Dermis blood vessel endothelial cell (primary cell): ENCODE data around the gene GALNT10. TPM values are rescaled to one million over a fixed set of nuclear protein-coding genes. Genes with fewer than 3 reads are reported as not detected.
"Not testable (repeated sequence)": the region's sequence is repeated elsewhere in the genome, so short reads cannot be mapped to it uniquely, and the experiment has no call there.

Experiments used
- DNase-seq: peaks from one replicate; pipeline ENCODE4 v3.0.0; 2010
- total RNA-seq: library from RNA; depleted of rRNA; stranded (reverse); fragments of >200 nt; gene quantifications from 2 replicates; pipeline ENCODE4 v1.2.3, GENCODE V29; 2014

GALNT10 gene
- 38.8 and 50.1 TPM in 2 replicates for total RNA-seq

DNA sequence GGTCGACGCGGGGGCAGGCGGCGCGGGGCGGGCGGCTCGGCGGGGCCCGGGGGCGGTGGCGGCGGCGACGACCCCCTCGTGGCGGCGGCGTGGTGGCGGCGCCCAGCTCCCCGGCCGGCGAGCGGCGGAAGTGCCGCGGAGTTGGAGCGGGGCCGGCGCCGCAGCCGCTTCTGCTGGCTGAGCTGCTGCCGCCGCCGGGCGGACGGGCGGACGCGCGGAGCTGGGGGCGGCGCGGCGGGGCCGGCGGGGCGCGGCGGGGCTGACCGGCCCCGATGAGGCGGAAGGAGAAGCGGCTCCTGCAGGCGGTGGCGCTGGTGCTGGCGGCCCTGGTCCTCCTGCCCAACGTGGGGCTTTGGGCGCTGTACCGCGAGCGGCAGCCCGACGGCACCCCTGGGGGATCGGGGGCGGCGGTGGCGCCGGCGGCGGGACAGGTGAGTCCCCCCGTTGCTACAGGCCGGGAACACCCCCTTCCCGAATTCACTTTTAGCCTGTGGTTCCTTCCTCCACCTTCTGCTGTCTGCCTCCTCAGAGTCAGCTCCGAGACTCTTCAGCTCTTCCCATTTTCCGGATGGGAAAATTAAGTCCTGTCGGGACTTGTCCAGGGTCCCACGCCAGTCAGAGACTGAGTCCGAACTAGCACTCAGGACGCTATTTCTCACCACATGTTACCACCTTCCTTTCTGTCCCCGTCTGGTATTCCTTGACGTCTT is at the start of gene GALNT10:
TSS of gene GALNT10 (plus strand) at position 139 of the 710 bp plus-strand sequence. CDS start at position 273, 134 bp downstream.
- DNase-seq: peak; percentile 81

- no peak for DNase-seq
Measured at GRCh38 chr5:154141745-154142221, 48.8 kb upstream of the GALNT10 start.

- no peak for DNase-seq
Measured at GRCh38 chr5:154143211-154143641, 47.3 kb upstream of the GALNT10 start.

GRCh38 chr5:154145268-154145667 is 45.3 kb upstream of the GALNT10 start:
- no peak for DNase-seq

GRCh38 chr5:154146409-154146808 is 44.1 kb upstream of the GALNT10 start:
- no peak for DNase-seq

- no peak for DNase-seq
Measured at GRCh38 chr5:154147666-154148065, 42.9 kb upstream of the GALNT10 start.

DNA sequence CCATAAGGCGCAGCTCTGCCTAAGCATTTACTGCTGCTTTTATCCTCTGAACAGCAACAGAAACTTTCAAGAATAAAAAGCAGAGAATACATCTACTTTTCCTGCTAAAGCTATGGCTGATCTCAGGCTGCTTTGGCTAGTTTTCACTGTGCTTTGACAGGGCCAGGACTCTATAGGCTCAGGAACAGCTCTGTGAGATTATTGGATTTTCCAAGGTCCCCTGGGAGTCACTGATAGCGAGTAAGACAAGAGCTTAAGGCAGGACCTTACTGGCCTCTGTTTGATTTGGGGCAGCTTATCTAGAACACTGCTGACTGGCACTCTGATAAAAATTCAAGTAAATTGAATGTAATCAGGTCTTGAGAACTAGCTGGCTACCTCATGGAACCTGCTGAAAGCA is 40.1 kb upstream of the GALNT10 start:
- not testable (repeated sequence) for DNase-seq

DNA sequence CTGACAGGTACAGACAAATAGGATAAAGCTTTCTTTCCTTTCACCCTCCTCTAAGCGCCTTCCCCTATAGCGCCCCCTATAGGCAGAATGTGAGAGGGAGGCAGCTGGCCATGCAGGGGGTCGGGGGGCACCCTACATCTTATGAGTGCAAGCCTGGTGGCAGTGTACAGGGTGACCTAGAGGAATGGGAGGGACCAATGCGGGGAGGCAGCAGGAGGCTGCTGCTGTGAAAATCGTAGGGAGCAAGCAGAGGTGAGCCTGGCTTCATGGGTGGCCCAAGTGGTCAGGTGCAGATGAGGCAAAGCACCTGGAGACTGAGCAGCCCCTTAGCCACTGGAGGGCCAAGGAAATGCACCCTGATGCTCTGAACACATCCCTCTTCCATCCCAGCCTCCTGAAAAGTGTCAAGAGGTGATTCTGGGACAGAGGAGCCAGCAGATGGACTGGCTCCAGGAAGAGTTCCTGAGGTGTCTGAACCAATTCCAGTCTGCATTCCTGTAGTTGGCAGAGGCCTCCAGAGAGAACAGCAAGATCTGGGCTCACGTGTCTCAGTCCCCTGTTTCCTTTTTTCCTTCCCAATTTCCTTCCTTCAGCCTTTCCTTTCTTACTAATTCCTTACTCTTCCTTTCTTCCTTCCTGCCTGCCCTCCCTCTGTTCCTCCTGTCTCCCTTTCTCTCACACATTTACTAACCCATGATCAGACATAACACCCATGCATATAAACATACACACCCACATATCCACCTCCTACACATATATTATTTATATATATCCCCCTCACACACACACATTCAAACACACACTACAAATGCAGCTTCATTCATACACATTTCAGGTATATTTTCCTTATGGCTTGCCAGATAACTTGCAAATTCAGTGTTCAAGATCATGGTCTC is 32.8 kb upstream of the GALNT10 start:
- no peak for DNase-seq

DNA sequence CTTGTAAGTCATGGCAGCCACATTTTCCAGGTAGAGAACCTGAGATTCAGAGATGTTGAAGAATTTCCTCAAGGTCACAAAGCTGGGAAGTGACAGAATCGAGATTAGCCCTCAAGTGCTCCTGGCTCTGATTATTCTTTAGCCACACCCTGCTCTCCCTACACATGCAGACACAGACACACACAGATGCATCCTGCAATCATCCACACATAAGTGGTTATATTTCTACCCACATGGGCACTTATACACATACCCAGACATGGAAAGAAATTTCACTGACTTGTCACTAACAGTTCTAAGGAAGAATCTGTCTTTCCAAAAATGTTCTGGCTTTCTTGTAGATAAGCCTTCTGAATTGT is 32.2 kb upstream of the GALNT10 start:
- no peak for DNase-seq

GRCh38 chr5:154159343-154159742 is 31.2 kb upstream of the GALNT10 start:
- DNase-seq: no peak

DNA sequence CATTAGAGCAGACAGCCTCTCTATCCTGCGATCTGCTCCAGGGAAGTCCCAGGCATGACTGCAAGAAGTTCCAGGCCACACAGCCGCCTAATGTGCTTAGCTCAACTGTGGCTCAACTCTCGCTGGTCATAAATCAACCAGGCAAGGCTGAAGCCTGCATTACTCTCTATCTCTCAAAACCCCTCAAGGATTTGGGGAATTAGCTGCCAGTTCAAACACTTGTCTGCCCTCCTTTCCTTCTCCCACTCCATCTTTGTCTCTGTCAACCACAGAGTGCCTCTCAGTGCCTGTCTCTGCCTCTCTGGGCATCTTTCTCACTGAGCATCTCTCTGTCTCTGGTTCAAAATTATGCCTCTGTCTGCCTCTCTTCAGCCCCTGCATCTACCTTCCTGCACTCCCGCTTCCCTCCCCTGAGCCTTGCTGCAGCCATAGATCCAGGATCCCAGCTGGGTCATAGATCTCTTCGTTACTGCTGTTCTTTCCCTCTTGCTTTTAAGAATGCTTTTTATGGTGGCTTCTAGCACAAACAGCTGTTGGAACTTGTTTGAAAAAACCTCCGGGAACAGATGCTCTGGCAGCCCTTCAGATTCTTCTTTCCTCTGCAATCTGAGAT is 27.9 kb upstream of the GALNT10 start:
- no peak for DNase-seq

DNA sequence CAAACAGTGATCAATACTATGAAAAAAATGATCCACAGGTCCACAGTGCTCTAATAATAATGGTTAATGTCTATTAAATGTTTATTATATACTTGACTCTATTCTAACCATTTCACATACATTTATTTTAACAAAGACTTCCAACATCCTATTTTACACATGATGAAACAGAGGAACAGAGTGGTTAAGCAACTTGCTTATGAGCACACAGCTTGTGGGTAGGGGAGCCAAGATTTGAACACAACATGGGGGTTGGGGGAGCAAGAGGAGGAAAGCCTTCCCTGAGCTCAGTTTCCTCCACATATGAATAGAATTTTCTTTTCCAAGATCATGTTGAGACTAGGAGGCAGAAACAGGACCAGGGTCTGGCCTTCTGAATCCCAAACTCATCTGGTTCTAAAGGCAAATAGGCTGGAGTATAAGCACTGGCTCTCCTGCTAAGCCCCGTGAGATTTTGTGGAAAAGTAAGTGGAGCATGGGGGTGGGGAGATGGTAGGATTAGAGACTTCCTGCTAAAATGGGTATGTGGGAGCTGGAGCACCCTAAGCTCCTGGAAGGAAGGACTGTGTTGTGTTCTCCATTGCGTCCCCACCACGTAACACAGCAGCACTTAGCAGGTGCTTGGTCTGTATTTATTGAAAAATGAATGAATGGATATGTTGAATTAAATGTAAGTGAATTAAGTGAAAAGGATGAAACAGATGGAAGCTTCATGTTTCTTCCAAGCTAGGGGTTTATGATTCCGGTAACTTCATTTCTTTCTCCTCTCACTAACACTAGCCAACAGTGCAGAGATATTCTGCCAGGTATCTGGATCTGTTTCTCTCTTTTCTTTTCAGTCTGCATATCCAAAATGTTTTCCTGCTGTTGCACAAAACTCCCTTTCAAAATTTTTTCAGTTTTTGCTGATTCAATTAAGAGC is 26.9 kb upstream of the GALNT10 start:
- no peak for DNase-seq

- DNase-seq: no peak
Measured at GRCh38 chr5:154164249-154164581, 26.3 kb upstream of the GALNT10 start.

DNA sequence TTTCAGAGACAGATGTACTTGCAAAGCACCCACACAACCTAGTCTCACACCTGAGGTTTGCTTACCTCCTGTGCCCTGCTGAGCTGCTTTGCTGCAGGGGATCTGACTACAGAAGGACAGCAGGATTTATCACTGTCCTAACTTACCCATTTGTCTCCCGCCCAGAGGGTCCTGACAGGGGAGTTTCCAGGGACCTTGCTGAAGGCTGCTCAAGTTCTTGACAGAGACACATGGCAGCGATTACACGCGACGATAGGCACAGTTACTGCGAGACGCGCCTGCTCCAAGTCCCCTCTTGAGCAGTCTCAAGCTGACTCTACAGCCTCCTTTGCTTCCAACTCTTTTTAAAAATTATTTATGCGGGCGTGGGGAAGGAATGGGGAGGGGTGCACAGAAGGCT is 24.6 kb upstream of the GALNT10 start:
- no peak for DNase-seq

GRCh38 chr5:154166901-154167791 is 23.4 kb upstream of the GALNT10 start:
- no peak for DNase-seq

- no peak for DNase-seq
Measured at GRCh38 chr5:154168395-154168794, 22.1 kb upstream of the GALNT10 start.

DNA sequence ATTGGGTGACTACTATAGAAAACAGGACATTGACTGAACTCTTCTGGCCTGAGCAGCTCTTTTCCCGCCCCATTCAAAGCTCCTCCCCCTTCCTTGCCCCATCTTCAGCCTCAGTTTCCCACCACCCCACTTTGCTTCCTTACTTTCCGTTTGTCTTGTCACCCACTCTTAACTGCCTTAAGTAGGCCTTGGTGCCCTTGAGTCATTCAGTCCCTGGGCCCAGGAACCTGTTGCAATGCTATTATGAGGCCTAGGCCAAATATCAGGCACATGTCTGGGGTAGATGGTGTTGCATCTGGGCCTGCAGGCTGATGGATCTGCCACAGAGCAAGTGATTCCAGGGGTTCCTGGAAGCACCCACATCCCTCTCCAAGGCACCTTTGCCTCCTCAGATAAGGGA is 17.7 kb upstream of the GALNT10 start:
- DNase-seq: no peak

- no peak for DNase-seq
Measured at GRCh38 chr5:154174091-154174490, 16.4 kb upstream of the GALNT10 start.

- DNase-seq: peak; percentile 93
Measured at GRCh38 chr5:154176181-154176580, 14.4 kb upstream of the GALNT10 start.

GRCh38 chr5:154178661-154179060 is 11.9 kb upstream of the GALNT10 start:
- no peak for DNase-seq
